GM23338 (cell line): Measurements from ENCODE around the gene ENOPH1. TPM values are rescaled to one million over a fixed set of nuclear protein-coding genes. Genes with fewer than 3 reads are reported as not detected.

Source experiments
- ATAC-seq: fragments of 200-7000 bp; cut with Tn5 transposase; 3 replicates; pipeline ENCODE4 v1.9.1; 2020
- DNase-seq: peaks from one replicate; pipeline ENCODE4 v3.0.0-alpha.2; 2015; ENCODE audit warnings: low spot score
- H2AFZ ChIP-seq: fragments of 200-600 bp; sonication (generic); 2 replicates; pipeline ENCODE4 v1.8.0; 2016; ENCODE audit warnings: antibody characterized with exemption, mild to moderate bottlenecking, moderate library complexity
- H3F3A ChIP-seq: fragments of 200-600 bp; sonication (generic); replicated peaks from 2 replicates; pipeline ENCODE4 v1.8.0; 2017; ENCODE audit warnings: antibody characterized with exemption, mixed run types, low read depth
- H3K27ac ChIP-seq: fragments of 200-600 bp; sonication (generic); 2 replicates; pipeline ENCODE4 v1.6.1; 2016; ENCODE audit warnings: low read depth
- H3K27me3 ChIP-seq: fragments of 200-600 bp; sonication (generic); 2 replicates; pipeline ENCODE4 v1.8.0; 2016; ENCODE audit warnings: mild to moderate bottlenecking, mixed run types, moderate library complexity; ENCODE audit not compliant: insufficient read depth
- H3K36me3 ChIP-seq: fragments of 200-600 bp; sonication (generic); 2 replicates; pipeline ENCODE4 v1.8.0; 2016; ENCODE audit warnings: mild to moderate bottlenecking; ENCODE audit not compliant: insufficient read depth
- H3K4me1 ChIP-seq: fragments of 200-600 bp; sonication (generic); 2 replicates; pipeline ENCODE4 v1.8.0; 2016; ENCODE audit warnings: mild to moderate bottlenecking, moderate library complexity; ENCODE audit not compliant: insufficient read depth
- H3K4me2 ChIP-seq: fragments of 200-600 bp; sonication (generic); 2 replicates; pipeline ENCODE4 v1.7.1; 2017; ENCODE audit warnings: mixed run types
- H3K4me3 ChIP-seq: fragments of 200-600 bp; sonication (generic); 2 replicates; pipeline ENCODE4 v1.6.1; 2016; ENCODE audit warnings: mixed run types
- H3K79me2 ChIP-seq: fragments of 200-600 bp; sonication (generic); replicated peaks from 2 replicates; pipeline ENCODE4 v1.8.0; 2017; ENCODE audit warnings: mild to moderate bottlenecking; ENCODE audit not compliant: insufficient read depth
- H3K9me2 ChIP-seq: fragments of 200-600 bp; sonication (generic); 2 replicates; pipeline ENCODE4 v1.8.0; 2017; ENCODE audit not compliant: insufficient read depth
- H4K20me1 ChIP-seq: fragments of 200-600 bp; sonication (generic); replicated peaks from 2 replicates; pipeline ENCODE4 v1.8.0; 2017; ENCODE audit warnings: mild to moderate bottlenecking; ENCODE audit not compliant: insufficient read depth
- H3K27ac Mint-ChIP-seq: 2 replicates; pipeline ENCODE4 v1.8.0; 2020; ENCODE audit warnings: inconsistent platforms, mild to moderate bottlenecking, moderate library complexity, mixed read lengths
- H3K27me3 Mint-ChIP-seq: 3 replicates; pipeline ENCODE4 v1.8.0; 2022; ENCODE audit warnings: low read depth, mild to moderate bottlenecking, moderate library complexity, mixed read lengths, inconsistent platforms; ENCODE audit not compliant: insufficient read depth, poor library complexity
- H3K36me3 Mint-ChIP-seq: 3 replicates; pipeline ENCODE4 v1.8.0; 2021; ENCODE audit warnings: low read depth, mild to moderate bottlenecking, inconsistent platforms, moderate library complexity, mixed read lengths
- H3K4me1 Mint-ChIP-seq: 3 replicates; pipeline ENCODE4 v1.8.0; 2020; ENCODE audit warnings: mild to moderate bottlenecking, inconsistent platforms, mixed read lengths
- H3K4me3 Mint-ChIP-seq: 3 replicates; pipeline ENCODE4 v1.8.0; 2021; ENCODE audit warnings: moderate library complexity, mild to moderate bottlenecking, inconsistent platforms, mixed read lengths
- H3K9me3 Mint-ChIP-seq: 3 replicates; pipeline ENCODE4 v1.8.0; 2020; ENCODE audit warnings: moderate library complexity, mild to moderate bottlenecking, inconsistent platforms, mixed read lengths
- CREB1 ChIP-seq: fragments of 250-450 bp; sonication (Bioruptor Pico); IDR thresholded peaks from 2 replicates; pipeline ENCODE4 v1.5.0; 2020; ENCODE audit warnings: low read depth, mild to moderate bottlenecking, moderate library complexity
- EZH2 ChIP-seq: fragments of 200-600 bp; sonication (generic); IDR thresholded peaks from one replicate; pipeline ENCODE4 v1.8.0; 2017; ENCODE audit warnings: antibody characterized with exemption, mild to moderate bottlenecking, low read depth; ENCODE audit not compliant: unreplicated experiment
- EZH2phosphoT487 ChIP-seq: fragments of 200-600 bp; sonication (generic); IDR thresholded peaks from one replicate; pipeline ENCODE4 v1.8.1; 2018; ENCODE audit warnings: antibody characterized with exemption; ENCODE audit not compliant: unreplicated experiment
- NANOG ChIP-seq: IDR thresholded peaks from 2 replicates; pipeline ENCODE4 v1.6.1; 2016; ENCODE audit warnings: antibody characterized with exemption, borderline replicate concordance
- POLR2AphosphoS5 ChIP-seq: IDR thresholded peaks from 2 replicates; pipeline ENCODE4 v1.6.1; 2016; ENCODE audit warnings: antibody characterized with exemption, low read depth
- ZNF114 ChIP-seq: fragments of 250-450 bp; sonication (Bioruptor Pico); IDR thresholded peaks from 2 replicates; pipeline ENCODE4 v1.5.0; 2020; ENCODE audit warnings: mild to moderate bottlenecking, moderate library complexity
- ZNF331 ChIP-seq: fragments of 250-450 bp; sonication (Bioruptor Pico); IDR thresholded peaks from 2 replicates; pipeline ENCODE4 v1.5.0; 2020; ENCODE audit warnings: low read depth, mild to moderate bottlenecking, moderate library complexity
- long read RNA-seq: library from polyadenylated mRNA; unstranded; transcript quantifications from one replicate; pipeline ENCODE4 v2.0.0, GENCODE V29; 2020; ENCODE audit not compliant: unreplicated experiment
- polyA plus RNA-seq: library from polyadenylated mRNA; unstranded; fragments of >200 nt; fragmentation: Nextera tagmentation; extraction: Ambion mirVana; gene quantifications from 2 replicates; pipeline ENCODE4 v1.2.1, GENCODE V29; 2016
- total RNA-seq: library from RNA; depleted of rRNA; stranded (reverse); fragments of >200 nt; shearing (Covaris generic); gene quantifications from 2 replicates; pipeline ENCODE4 v1.2.3, GENCODE V29; 2014; rRNA removed
- TF ChIP-seq, protein P1 (sequence below): fragments of 250-450 bp; sonication (Bioruptor Pico); IDR thresholded peaks from 2 replicates; pipeline ENCODE4 v1.5.0; 2020; ENCODE audit warnings: mild to moderate bottlenecking, moderate library complexity
- TF ChIP-seq, protein P2 (sequence below), 2 experiments: fragments of 200-600 bp in 1 of 2; sonication (generic) in 1 of 2; conservative IDR thresholded peaks; 2 replicates each; pipeline versions ENCODE4 v1.5.1 to v1.6.1; 2016 to 2017; ENCODE audit warnings: antibody characterized with exemption in 2 of 2, low read depth in 2 of 2, mild to moderate bottlenecking in 2 of 2, moderate library complexity in 1 of 2
- TF ChIP-seq, protein P3 (sequence below): IDR thresholded peaks from 2 replicates; pipeline ENCODE4 v1.6.1; 2016; ENCODE audit warnings: antibody characterized with exemption
- TF ChIP-seq, protein P4 (sequence below): IDR thresholded peaks from one replicate; pipeline ENCODE4 v1.6.1; 2018; ENCODE audit warnings: antibody characterized with exemption; ENCODE audit not compliant: unreplicated experiment

ENOPH1 gene
- total RNA-seq (105 and 131 TPM in 2 replicates), polyA plus RNA-seq (137 and 146 TPM in 2 replicates)
- long read RNA-seq, transcript ENOPH1-201 (6 exons, 2,025 nt) = major isoform, 103 of 174 reads
- long read RNA-seq, transcript ENOPH1-202 (5 exons, 1,689 nt) = minor isoform, 6 of 174 reads
- long read RNA-seq, transcript ENOPH1-203 (6 exons, 1,874 nt) = minor isoform, 43 of 174 reads
- long read RNA-seq, partial matches to known transcripts = 5 of 174 reads
- long read RNA-seq, other reads (novel, unspliced or antisense) = 17 of 174 reads

DNA sequence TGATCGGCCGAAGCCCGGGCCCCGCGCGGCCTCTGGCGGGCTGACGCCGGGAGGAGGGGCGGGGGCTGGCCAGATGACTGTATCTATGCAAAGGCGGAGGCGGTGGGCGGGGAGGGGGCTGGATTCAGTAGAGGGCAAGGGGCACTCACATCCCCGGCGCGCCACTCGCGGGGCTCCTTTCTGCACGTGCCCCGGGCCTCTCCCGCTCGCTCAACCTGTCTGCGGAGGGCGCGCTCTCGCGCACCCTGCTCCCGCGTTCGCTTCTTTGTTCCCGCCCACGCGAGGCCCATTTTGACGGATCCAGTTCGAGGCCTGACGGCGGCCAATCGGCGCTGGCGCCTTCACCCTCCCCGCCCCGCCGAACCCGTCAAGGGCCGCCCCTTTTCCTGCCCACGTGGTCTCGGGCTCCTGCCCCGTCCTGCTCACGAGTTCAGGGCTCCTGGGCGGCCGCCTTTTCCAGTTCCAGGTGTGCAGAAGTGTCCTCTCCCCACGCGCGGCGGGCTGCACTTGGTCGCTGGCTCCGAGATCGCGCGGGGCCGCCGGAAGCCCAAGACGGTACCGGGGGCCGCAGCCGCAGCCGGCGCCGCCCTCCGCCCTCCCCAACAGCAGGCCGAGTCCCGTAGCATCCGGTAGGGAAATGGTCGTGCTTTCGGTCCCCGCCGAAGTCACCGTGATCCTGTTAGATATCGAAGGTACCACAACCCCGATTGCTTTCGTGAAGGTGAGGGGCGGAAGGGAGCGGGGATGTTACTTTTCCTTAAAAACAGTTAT lies at the start of gene ENOPH1, which contains the start of gene HNRNPDL:
Gene ENOPH1 (plus strand): TSS at position 398 of the 771 bp plus-strand sequence. CDS start 240 bp downstream, at position 638.
Gene HNRNPDL (minus strand): TSS at position 270 of the 771 bp plus-strand sequence. CDS start 772 bp downstream, outside the sequence.
- peak; percentile 95 for DNase-seq
- peaks cover 47% of the 10 kb centered on the region for H3K36me3 ChIP-seq
- peak within 1 kb of the TSS; percentile 100 for H3K4me3 Mint-ChIP-seq
- H3K27ac Mint-ChIP-seq = peak within 1 kb of the TSS; percentile 100
- peak within 1 kb of the TSS; percentile 99 for H3K4me3 ChIP-seq
- peaks cover 5% of the 10 kb centered on the region; the same call in 2 of the 3 replicates for H3K9me3 Mint-ChIP-seq
- no peak within 1 kb of the TSS; the same call in none of the 2 replicates for H2AFZ ChIP-seq
- peaks cover 34% of the 10 kb centered on the region for H3K4me1 ChIP-seq
- H3F3A ChIP-seq = peaks cover 31% of the 10 kb centered on the region
- H3K27ac ChIP-seq = peak within 1 kb of the TSS; percentile 99
- H3K79me2 ChIP-seq = peaks cover 89% of the 10 kb centered on the region
- peak; percentile 79 for ATAC-seq
- H4K20me1 ChIP-seq = peaks cover 76% of the 10 kb centered on the region
- peak within 1 kb of the TSS; percentile 84 for H3K4me2 ChIP-seq
- H3K9me2 ChIP-seq = no peaks in the 10 kb centered on the region
- H3K27me3 Mint-ChIP-seq = peaks cover 26% of the 10 kb centered on the region
- H3K27me3 ChIP-seq = no peaks in the 10 kb centered on the region
- peaks cover 69% of the 10 kb centered on the region for H3K36me3 Mint-ChIP-seq
- no peak for TF ChIP-seq ZNF331 (CRISPR knock-in tag)
- peak; percentile 50 for TF ChIP-seq CREB1 (CRISPR knock-in tag)
- TF ChIP-seq EZH2 = no peak
- TF ChIP-seq NANOG = no peak
- TF ChIP-seq, protein P1, sequence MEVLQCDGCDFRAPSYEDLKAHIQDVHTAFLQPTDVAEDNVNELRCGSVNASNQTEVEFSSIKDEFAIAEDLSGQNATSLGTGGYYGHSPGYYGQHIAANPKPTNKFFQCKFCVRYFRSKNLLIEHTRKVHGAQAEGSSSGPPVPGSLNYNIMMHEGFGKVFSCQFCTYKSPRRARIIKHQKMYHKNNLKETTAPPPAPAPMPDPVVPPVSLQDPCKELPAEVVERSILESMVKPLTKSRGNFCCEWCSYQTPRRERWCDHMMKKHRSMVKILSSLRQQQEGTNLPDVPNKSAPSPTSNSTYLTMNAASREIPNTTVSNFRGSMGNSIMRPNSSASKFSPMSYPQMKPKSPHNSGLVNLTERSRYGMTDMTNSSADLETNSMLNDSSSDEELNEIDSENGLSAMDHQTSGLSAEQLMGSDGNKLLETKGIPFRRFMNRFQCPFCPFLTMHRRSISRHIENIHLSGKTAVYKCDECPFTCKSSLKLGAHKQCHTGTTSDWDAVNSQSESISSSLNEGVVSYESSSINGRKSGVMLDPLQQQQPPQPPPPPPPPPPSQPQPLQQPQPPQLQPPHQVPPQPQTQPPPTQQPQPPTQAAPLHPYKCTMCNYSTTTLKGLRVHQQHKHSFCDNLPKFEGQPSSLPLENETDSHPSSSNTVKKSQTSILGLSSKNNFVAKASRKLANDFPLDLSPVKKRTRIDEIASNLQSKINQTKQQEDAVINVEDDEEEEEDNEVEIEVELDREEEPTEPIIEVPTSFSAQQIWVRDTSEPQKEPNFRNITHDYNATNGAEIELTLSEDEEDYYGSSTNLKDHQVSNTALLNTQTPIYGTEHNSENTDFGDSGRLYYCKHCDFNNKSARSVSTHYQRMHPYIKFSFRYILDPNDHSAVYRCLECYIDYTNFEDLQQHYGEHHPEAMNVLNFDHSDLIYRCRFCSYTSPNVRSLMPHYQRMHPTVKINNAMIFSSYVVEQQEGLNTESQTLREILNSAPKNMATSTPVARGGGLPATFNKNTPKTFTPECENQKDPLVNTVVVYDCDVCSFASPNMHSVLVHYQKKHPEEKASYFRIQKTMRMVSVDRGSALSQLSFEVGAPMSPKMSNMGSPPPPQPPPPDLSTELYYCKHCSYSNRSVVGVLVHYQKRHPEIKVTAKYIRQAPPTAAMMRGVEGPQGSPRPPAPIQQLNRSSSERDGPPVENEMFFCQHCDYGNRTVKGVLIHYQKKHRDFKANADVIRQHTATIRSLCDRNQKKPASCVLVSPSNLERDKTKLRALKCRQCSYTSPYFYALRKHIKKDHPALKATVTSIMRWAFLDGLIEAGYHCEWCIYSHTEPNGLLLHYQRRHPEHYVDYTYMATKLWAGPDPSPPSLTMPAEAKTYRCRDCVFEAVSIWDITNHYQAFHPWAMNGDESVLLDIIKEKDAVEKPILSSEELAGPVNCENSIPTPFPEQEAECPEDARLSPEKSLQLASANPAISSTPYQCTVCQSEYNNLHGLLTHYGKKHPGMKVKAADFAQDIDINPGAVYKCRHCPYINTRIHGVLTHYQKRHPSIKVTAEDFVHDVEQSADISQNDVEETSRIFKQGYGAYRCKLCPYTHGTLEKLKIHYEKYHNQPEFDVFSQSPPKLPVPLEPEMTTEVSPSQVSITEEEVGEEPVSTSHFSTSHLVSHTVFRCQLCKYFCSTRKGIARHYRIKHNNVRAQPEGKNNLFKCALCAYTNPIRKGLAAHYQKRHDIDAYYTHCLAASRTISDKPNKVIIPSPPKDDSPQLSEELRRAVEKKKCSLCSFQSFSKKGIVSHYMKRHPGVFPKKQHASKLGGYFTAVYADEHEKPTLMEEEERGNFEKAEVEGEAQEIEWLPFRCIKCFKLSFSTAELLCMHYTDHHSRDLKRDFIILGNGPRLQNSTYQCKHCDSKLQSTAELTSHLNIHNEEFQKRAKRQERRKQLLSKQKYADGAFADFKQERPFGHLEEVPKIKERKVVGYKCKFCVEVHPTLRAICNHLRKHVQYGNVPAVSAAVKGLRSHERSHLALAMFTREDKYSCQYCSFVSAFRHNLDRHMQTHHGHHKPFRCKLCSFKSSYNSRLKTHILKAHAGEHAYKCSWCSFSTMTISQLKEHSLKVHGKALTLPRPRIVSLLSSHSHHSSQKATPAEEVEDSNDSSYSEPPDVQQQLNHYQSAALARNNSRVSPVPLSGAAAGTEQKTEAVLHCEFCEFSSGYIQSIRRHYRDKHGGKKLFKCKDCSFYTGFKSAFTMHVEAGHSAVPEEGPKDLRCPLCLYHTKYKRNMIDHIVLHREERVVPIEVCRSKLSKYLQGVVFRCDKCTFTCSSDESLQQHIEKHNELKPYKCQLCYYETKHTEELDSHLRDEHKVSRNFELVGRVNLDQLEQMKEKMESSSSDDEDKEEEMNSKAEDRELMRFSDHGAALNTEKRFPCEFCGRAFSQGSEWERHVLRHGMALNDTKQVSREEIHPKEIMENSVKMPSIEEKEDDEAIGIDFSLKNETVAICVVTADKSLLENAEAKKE (CRISPR knock-in tag) = no peak
- no peak for TF ChIP-seq ZNF114 (CRISPR knock-in tag)
- TF ChIP-seq, protein P2, sequence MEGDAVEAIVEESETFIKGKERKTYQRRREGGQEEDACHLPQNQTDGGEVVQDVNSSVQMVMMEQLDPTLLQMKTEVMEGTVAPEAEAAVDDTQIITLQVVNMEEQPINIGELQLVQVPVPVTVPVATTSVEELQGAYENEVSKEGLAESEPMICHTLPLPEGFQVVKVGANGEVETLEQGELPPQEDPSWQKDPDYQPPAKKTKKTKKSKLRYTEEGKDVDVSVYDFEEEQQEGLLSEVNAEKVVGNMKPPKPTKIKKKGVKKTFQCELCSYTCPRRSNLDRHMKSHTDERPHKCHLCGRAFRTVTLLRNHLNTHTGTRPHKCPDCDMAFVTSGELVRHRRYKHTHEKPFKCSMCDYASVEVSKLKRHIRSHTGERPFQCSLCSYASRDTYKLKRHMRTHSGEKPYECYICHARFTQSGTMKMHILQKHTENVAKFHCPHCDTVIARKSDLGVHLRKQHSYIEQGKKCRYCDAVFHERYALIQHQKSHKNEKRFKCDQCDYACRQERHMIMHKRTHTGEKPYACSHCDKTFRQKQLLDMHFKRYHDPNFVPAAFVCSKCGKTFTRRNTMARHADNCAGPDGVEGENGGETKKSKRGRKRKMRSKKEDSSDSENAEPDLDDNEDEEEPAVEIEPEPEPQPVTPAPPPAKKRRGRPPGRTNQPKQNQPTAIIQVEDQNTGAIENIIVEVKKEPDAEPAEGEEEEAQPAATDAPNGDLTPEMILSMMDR (conservative IDR thresholded peaks at IDR 0.05; ENCODE audit: low read depth in 2 of 2) = no peak
- peak; percentile 92 for TF ChIP-seq POLR2AphosphoS5
- no peak for TF ChIP-seq EZH2phosphoT487
- TF ChIP-seq, protein P3, sequence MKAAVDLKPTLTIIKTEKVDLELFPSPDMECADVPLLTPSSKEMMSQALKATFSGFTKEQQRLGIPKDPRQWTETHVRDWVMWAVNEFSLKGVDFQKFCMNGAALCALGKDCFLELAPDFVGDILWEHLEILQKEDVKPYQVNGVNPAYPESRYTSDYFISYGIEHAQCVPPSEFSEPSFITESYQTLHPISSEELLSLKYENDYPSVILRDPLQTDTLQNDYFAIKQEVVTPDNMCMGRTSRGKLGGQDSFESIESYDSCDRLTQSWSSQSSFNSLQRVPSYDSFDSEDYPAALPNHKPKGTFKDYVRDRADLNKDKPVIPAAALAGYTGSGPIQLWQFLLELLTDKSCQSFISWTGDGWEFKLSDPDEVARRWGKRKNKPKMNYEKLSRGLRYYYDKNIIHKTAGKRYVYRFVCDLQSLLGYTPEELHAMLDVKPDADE = no peak
- TF ChIP-seq, protein P4, sequence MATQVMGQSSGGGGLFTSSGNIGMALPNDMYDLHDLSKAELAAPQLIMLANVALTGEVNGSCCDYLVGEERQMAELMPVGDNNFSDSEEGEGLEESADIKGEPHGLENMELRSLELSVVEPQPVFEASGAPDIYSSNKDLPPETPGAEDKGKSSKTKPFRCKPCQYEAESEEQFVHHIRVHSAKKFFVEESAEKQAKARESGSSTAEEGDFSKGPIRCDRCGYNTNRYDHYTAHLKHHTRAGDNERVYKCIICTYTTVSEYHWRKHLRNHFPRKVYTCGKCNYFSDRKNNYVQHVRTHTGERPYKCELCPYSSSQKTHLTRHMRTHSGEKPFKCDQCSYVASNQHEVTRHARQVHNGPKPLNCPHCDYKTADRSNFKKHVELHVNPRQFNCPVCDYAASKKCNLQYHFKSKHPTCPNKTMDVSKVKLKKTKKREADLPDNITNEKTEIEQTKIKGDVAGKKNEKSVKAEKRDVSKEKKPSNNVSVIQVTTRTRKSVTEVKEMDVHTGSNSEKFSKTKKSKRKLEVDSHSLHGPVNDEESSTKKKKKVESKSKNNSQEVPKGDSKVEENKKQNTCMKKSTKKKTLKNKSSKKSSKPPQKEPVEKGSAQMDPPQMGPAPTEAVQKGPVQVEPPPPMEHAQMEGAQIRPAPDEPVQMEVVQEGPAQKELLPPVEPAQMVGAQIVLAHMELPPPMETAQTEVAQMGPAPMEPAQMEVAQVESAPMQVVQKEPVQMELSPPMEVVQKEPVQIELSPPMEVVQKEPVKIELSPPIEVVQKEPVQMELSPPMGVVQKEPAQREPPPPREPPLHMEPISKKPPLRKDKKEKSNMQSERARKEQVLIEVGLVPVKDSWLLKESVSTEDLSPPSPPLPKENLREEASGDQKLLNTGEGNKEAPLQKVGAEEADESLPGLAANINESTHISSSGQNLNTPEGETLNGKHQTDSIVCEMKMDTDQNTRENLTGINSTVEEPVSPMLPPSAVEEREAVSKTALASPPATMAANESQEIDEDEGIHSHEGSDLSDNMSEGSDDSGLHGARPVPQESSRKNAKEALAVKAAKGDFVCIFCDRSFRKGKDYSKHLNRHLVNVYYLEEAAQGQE = no peak
- peaks cover 27% of the 10 kb centered on the region for H3K4me1 Mint-ChIP-seq
